HG02943 (cell line): Measurements from ENCODE around the gene CFAP251.
"Not testable (repeated sequence)": the region's sequence is repeated elsewhere in the genome, so short reads cannot be mapped to it uniquely, and the experiment has no call there.

Experiments used
- ATAC-seq: cut with Tn5 transposase; IDR thresholded peaks from one replicate; pipeline ENCODE4 v1.9.1; 2021; ENCODE audit warnings: mild to moderate bottlenecking, low read depth, moderate library complexity; ENCODE audit not compliant: unreplicated experiment

CFAP251 gene

DNA sequence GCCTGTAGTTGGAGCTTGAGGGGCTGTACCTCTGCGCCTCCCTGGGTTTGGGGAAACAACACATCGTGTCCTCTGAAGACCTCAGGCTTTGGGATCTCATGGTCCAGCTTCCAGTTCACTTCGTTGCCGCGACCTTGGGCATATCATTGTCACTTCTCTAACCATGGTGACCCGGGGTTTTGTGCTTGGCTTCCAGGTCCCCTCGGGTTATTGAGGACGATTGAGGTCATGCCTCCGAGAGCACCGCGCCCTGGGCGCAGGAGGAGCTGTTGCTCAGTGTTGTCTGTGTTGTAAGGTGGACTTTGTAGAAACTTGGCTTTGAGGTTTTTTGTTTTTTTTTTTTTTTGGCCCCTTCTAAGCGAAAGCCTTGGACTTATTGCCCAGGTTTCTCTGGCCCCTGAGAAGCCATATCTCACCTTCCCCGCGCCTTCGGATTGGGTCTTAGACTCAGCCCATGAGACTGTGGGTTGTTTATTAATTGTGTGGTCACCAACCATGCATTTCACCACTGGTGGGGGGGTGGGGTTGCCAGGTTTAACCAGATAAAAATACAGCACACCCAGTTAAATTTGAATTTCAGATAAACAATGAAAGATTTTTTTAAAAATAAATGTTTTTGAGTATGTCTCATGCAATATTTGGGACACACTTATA is 105.9 kb downstream of the CFAP251 start:
- ATAC-seq, result no peak

DNA sequence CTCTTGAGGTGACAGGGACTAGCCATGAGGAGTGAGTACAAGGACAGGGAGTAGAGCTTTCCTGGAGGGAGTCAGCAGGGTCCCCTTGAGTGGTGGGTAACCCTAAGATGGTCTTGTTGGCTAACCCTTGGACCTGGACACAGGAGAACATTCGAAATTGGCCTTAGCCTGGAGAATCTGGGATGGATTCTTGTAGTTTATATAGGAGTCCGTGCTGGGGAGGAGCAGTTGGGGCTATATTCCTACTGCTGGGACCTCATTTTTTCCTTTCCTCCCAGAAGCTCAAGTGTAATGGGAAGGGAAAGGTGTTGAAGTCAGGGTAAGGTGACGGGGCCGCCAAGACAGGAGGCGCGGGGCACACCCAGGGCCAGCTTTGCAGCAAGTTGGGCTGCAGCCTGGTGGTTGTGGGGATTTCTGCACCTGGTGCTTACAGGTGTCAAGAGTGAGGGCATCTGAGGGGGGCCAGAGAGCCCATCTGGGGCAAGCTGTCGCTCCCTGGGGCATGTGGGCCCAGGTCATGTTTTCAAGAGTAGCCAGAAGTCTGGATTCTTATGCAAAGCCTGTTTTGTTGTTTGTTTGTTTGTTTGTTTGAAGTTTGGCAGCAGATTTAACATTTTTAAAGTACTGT is 108.4 kb downstream of the CFAP251 start:
- no peak for ATAC-seq

- ATAC-seq, result no peak
These were observed 109.9 kb downstream of the CFAP251 start for GRCh38 chr12:122028165-122028904.

GRCh38 chr12:122028905-122029560 is 110.6 kb downstream of the CFAP251 start:
- no peak for ATAC-seq

DNA sequence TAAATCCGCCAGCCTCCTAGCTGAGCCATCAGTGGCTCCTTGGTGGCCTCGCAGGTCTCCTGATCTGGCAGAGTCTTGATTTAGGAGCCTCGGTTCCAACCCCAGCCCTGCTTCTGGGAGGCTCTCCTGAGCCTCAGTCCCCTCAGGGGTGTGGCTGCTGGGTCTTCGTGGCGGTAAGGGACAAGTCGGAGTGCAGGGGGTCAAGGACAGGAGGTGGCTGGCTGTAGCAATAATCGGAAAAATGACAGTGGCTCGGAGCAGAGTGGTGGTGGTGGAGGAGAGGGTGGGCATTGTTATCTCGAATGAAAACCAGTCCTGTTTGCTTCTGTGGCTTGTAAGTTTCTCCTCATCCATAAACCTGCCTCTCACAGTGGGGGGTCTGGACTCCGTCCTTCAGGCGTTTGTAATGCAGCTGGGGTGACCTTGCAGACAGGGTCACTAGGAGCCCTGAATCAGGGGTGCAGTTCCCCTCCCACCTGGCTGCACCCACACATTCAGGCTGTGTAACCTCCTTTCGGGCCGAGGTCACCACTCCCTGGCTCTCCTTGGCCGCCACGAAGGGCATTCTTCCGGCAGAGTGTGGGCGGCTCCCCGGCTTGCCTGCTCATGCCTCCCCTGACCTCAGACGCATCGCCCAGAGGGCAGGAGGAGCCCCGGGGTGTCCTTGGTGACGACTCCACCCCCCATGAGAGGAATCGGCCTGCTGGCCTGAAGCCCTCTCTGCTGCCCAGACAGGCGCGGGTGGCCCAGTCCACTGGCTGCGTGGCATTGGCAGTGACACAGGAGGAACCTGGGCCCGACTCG is 111.4 kb downstream of the CFAP251 start:
- ATAC-seq, result no peak

- no peak for ATAC-seq
These were observed 112.1 kb downstream of the CFAP251 start for GRCh38 chr12:122030424-122031035.

DNA sequence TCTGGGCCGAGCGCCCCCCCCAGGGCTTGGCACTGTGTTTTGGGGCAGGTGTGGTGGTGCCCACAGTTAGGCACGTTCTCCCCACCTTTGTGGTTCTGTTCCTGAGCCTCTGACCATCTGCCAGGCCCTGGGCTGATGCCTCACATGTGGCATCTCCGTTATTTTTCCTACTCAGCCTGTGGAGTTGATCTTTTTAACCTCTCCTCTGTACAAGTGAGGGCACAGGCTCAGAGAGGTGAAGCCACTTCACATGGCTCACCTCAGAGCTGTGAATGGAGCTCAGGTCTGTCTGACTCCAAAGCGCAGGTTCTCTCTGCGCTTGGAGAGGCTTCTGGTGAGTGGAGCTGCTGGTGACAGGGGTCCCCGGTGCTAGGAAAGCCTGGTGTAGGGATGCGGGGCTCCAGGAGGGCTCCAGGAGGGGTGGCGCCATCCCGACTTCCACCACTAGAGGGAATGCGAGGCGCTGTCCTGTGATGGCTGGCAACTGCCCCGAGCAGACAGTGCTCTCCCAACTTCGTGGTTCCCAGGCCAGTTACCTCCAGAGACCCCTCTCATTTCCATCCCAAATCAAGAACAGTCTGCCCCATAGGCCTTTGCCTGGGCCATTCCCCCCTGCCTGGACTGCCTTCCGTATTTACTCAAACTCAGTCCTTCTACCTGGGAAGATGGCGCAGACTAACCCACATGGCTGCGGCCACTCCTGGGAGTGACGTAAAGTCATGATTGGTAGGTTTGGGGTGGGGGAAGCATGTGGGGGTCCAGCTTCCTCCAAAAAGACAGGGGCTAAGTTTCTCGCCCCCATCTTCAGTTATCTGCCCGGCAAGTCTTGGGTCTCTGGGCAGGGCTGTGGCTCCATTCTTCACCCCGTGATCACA is 113.2 kb downstream of the CFAP251 start:
- no peak for ATAC-seq

DNA sequence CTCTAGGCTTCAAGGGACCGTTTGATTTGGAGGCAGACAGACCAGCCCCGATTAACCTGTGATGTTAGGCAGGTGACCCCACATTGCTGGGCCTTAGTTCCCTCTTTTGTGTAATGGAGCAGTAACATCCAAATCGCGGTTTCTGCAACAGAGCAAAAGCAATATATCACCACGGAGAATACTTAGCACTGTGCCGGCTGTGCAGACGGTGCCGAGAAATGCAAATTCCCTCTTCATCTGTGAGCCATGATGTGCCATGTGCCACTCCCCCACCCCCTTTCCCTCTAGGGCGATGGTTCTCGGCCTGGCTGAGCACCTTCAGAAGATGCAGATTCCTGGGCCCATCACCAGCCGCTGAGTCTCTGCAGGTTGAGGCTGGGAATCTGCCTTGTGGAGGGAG is 114.2 kb downstream of the CFAP251 start:
- no peak for ATAC-seq

GRCh38 chr12:122035292-122035691 is 116.9 kb downstream of the CFAP251 start:
- ATAC-seq, result no peak

GRCh38 chr12:122036153-122036552 is 117.8 kb downstream of the CFAP251 start:
- ATAC-seq, result no peak

DNA sequence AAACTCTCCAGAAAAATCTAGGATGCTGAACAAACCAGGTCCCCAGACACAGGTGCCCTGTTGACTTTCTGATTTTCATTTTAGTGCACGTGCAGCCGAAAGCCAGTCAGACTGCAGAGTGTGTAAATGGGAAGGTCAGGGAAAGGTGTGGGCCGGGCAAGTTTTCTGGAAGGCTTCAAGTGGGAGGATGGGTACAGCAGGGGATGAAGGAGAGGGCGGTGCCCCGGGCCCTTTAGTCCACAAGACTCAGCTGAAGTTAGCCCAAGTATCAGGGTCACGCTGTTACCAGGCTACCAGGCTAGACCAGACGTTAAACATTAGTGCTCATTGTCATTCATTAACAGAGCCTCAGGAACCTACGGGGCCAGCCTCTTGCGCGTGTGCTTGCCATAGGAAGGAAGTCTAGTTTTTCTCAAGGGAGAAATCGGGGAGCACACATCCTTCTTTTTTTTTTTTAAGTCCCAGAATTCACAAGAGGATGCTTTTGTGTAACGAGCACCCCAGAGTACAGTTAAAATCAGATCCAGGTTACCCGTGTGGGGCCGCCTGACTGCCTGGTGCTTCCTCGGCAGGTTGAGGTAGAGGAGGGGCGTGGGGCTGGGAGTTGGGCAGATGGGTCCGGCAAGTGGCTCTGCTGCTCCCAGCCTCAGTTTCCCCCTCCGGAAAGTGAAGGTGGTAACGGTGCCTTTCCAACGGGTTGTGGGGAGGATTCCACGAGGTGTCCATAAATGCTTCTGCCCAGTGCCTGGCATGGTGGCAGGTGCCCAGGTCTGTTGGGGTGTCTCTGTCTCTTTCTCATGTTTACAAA is 122.4 kb downstream of the CFAP251 start:
- no peak for ATAC-seq

GRCh38 chr12:122041458-122041857 is 123.1 kb downstream of the CFAP251 start:
- ATAC-seq, result not testable (repeated sequence)

DNA sequence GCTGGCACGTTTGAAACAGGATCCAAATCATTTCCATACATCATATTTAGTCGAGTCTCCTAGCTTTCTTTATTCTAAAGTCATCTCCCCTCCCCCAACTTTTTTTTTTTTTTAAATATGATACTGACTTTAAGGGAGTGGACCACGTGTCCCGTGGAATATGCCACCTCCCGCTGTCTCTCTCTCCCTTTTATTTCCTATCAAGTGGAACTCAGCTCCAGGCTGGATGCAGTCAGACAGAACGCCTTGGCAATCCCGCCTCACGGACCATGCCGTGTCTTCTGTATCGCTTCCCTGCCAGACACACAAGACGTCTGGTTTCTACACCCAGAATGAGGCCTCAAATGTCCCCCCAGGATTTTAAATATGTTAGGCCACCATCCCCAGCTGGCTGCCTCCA is 124.5 kb downstream of the CFAP251 start:
- no peak for ATAC-seq

DNA sequence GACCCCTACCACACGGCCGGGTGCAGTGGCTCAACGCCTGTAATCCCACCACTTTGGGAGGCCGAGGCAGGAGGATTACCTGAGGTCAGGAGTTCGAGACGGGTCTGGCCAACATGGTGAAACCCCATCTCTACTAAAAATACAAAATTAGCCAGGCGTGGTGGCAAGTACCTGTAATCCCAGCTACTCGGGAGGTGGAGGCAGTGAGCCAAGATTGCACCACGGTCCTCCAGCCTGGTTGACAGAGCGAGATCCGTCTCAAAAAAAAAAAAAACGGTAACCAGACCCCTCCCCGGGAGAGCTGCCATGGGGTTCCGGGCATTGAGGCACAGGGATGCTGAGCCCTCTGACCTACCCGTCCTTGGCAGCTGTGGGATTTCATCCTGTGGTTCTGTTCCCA is 125.1 kb downstream of the CFAP251 start:
- no peak for ATAC-seq

DNA sequence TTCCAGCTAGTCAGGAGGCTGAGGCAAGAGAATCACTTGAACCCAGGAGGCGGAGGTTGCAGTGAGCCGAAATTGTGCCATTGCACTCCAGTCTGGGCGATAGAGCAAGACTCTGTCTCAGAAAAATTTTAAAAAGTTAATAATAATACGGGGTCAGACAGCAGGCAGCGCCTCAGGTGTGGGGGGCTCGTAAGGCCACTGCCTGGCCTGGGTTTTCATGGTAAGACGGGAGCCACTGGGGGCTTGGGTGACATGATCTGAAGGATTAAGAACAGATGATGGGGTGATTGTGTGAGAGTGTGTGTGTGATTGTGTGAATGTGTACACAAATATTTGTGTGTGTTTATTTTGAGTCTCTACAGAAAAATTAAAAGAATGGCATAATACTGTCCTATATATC is 126.9 kb downstream of the CFAP251 start:
- no peak for ATAC-seq

GRCh38 chr12:122046145-122046544 is 127.8 kb downstream of the CFAP251 start:
- ATAC-seq, result no peak

- no peak for ATAC-seq
These were observed 129.8 kb downstream of the CFAP251 start for GRCh38 chr12:122048151-122048550.

- no peak for ATAC-seq
These were observed 131.4 kb downstream of the CFAP251 start for GRCh38 chr12:122049827-122050226.
